ENCODE measurements around the gene ZG16B.

Gene ZG16B

DNA sequence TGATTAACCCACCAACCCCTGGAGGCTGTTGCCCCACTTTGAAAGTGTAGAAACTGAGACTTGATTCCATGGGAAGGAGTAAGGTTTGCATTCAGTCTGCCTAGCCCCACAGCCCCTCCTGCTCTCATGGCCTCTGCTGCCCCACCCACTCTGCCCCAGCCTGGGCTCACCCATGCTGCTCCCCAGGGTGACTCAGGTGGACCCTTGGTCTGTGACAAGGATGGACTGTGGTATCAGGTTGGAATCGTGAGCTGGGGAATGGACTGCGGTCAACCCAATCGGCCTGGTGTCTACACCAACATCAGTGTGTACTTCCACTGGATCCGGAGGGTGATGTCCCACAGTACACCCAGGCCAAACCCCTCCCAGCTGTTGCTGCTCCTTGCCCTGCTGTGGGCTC lies 25.4 kb upstream of the ZG16B start:
- DNase-seq (ENCODE audit: low spot score): no peak
- ChIA-PET CTCF (no interaction called here), POLR2A (ENCODE audit: low non-redundant PET) (no interaction called here)
- no peak overlapping the region for H3K27ac ChIP-seq
- TF ChIP-seq, protein P1, sequence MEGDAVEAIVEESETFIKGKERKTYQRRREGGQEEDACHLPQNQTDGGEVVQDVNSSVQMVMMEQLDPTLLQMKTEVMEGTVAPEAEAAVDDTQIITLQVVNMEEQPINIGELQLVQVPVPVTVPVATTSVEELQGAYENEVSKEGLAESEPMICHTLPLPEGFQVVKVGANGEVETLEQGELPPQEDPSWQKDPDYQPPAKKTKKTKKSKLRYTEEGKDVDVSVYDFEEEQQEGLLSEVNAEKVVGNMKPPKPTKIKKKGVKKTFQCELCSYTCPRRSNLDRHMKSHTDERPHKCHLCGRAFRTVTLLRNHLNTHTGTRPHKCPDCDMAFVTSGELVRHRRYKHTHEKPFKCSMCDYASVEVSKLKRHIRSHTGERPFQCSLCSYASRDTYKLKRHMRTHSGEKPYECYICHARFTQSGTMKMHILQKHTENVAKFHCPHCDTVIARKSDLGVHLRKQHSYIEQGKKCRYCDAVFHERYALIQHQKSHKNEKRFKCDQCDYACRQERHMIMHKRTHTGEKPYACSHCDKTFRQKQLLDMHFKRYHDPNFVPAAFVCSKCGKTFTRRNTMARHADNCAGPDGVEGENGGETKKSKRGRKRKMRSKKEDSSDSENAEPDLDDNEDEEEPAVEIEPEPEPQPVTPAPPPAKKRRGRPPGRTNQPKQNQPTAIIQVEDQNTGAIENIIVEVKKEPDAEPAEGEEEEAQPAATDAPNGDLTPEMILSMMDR (conservative IDR thresholded peaks at IDR 0.05; ENCODE audit: low read depth): no peak

DNA sequence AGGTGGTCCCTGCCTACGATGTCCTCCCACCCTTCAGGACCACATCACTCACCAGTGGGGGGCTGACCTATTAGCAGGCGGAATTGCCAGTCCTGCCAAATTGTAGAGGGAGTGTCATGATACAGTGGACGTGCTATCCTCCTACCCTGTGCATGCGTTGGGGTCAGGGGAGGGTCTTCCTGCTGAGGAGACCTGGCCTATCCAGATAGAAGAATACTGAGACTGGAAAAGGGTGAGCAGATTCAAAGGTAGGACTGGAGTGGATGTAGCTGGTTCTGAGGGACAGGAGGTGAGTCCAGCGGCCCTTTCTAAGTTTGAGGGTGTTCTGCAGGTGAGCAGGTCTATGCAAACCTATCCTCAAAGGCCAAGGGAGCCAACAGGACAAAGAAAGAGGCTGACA lies 23.8 kb upstream of the ZG16B start:
- TF ChIP-seq, protein P1 (conservative IDR thresholded peaks at IDR 0.05; ENCODE audit: low read depth): no peak
- POLR2A ChIA-PET (ENCODE audit: low non-redundant PET): no interaction called here

DNA sequence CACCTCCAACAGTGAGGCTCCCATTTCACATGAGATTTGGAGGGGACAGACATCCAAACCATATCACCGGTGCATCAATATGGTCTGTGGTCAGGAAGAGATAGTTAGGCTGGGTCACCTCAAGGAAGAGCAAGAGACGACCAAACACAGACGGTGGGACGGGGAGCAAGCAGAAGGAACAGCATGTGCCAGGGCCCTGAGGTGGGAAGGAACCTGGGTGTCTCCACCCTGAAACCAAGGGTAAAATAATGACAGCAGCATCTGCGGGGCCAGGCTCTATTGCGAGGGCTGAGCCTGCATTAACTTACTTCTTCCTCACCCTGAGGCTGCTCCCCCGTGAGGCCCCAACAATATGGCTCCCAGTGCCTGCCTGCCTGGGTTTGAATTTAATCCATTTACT lies 21.9 kb upstream of the ZG16B start:
- H3K27ac ChIP-seq: no peak overlapping the region
- TF ChIP-seq, protein P1 (conservative IDR thresholded peaks at IDR 0.05; ENCODE audit: low read depth): no peak
- POLR2A ChIA-PET (ENCODE audit: low non-redundant PET): no interaction called here
- CTCF ChIA-PET: interaction anchor here (0.6 kb wide), 1 partner anchor 30 kb away, joined by 3 read pairs; no protein-coding TSS in a partner anchor
- DNase-seq (ENCODE audit: low spot score): no peak

More for the DNA sequence above, 23.8 kb upstream of the ZG16B start:
- H3K27ac ChIP-seq: no peak overlapping the region
- CTCF ChIA-PET: interaction anchor here (0.5 kb wide), 1 partner anchor 62 kb away, joined by 3 read pairs; no protein-coding TSS in a partner anchor
- DNase-seq (ENCODE audit: low spot score): no peak

DNA sequence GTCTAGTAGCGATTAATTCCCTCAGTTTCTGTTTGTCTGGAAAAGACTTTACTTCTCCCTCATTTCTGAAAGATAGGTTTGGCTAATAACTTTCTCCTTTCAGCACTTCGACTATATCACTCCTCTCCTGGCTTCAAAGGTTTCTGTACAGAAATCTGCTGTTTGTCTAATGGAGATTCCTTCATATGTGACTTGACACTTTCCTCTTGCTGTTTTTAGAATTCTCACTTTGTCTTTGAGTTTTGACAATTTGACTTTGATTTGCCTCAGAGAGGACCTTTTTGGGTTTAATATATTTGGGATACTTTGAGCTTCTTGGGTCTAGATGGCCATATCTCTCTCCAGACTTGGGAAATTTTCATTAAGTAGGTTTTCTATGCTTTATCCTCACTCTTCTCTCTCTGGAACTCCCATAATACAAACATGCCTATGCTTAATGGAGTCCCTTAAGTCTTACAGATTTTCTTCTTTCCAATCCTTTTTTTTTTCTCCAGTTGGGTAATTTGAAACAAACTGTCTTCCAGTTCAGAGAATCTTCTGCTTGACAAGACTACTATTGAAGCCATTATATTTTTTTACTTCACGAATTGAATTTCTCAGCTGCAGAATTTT lies 20.8 kb upstream of the ZG16B start:
- ChIA-PET CTCF (interaction anchor here (0.6 kb wide), 1 partner anchor 12 kb away, joined by 3 read pairs; no protein-coding TSS in a partner anchor), POLR2A (ENCODE audit: low non-redundant PET) (no interaction called here)
- no peak overlapping the region for H3K27ac ChIP-seq
- TF ChIP-seq, protein P1 (conservative IDR thresholded peaks at IDR 0.05; ENCODE audit: low read depth): no peak
- DNase-seq (ENCODE audit: low spot score): no peak

DNA sequence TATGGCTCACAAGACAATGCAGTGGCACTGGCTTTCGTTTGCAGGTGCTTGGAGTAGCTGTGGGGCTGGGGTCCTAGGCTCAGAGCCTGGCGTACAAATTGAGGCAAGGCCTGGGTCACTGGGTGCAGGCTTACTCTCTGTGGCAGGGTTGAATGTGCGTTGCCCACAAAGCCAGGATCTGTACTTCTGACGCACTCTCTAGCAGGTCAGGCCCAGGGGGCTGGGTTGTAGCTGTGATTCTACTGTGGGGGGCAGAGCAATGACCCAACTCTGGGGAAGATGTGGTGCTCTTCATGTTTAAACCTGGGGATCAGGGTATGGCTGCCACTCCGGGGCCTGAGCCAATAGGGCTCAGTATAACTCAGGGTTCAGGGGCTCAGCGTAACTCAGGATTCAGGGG lies 19.5 kb upstream of the ZG16B start:
- ChIA-PET POLR2A (ENCODE audit: low non-redundant PET) (no interaction called here), CTCF (no interaction called here)
- H3K27ac ChIP-seq: no peak overlapping the region
- TF ChIP-seq, protein P1 (conservative IDR thresholded peaks at IDR 0.05; ENCODE audit: low read depth): no peak
- DNase-seq (ENCODE audit: low spot score): no peak

DNA sequence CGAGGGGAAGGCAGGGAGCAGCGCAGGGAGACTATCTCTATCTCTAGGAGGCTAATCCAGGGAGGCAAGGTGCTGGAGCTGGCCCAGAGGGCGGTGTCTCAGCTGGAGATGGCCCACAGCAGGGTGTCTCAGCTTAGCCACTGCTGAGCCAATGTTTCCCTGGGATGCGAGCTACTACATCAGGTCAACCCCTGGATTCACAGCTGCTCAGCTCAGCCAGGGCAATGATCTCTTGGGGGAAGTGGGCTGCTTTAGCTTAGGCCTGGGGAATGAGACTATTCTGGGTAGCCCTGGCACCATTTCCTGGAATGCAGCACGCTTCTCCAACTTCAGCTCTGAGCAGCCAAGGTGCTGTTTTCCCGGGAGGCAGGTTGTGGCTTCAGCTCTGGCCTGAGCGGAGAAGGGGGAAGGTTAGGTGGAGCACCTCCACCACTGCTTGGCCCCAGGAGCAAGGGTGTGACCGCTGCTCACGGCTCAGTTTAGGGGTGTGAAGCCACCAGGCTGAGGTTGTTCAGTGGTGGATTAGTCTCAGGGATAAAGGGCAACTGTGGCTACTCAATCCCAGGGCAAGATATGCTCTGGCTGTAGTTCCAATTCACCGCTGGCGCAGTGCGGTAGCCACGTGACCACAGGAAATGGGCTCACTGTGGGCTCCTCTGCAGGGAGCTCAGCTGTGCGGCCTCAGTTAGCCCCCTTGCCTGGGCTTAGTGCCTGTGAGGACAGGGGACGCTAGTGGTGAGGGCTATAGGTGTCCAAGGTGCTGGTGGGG lies 18.2 kb upstream of the ZG16B start:
- TF ChIP-seq, protein P1 (conservative IDR thresholded peaks at IDR 0.05; ENCODE audit: low read depth): no peak
- POLR2A ChIA-PET (ENCODE audit: low non-redundant PET): interaction anchor here (0.6 kb wide), 1 partner anchor 16 kb away, joined by 5 read pairs; no protein-coding TSS in a partner anchor
- H3K27ac ChIP-seq: no peak overlapping the region

More for the DNA sequence above, 18.2 kb upstream of the ZG16B start:
- DNase-seq (ENCODE audit: low spot score): no peak
- CTCF ChIA-PET: interaction anchor here (0.5 kb wide), 1 partner anchor 119 kb away, joined by 3 read pairs; no protein-coding TSS in a partner anchor
